Nephron progenitor cell (in vitro differentiated cells): ENCODE results near the gene RAI14.
"Not testable (repeated sequence)": the region's sequence is repeated elsewhere in the genome, so short reads cannot be mapped to it uniquely, and the experiment has no call there.

Source experiments
- DNase-seq: peaks from one replicate; pipeline ENCODE4 v3.0.0; 2021
- H3K27ac Mint-ChIP-seq: 2 replicates; pipeline ENCODE4 v1.8.0; 2021; ENCODE audit warnings: mild to moderate bottlenecking, moderate library complexity, mixed read lengths
- H3K27me3 Mint-ChIP-seq: 2 replicates; pipeline ENCODE4 v1.8.0; 2021; ENCODE audit warnings: mild to moderate bottlenecking, low read depth, mixed read lengths; ENCODE audit not compliant: poor library complexity
- H3K36me3 Mint-ChIP-seq: 2 replicates; pipeline ENCODE4 v1.8.0; 2021; ENCODE audit warnings: low read depth, mixed read lengths
- H3K4me1 Mint-ChIP-seq: 2 replicates; pipeline ENCODE4 v1.8.0; 2021; ENCODE audit warnings: mixed read lengths
- H3K4me3 Mint-ChIP-seq: 2 replicates; pipeline ENCODE4 v1.8.0; 2021; ENCODE audit warnings: mild to moderate bottlenecking, moderate library complexity, mixed read lengths
- H3K9me3 Mint-ChIP-seq: 2 replicates; pipeline ENCODE4 v1.8.0; 2021; ENCODE audit warnings: mild to moderate bottlenecking, moderate library complexity, mixed read lengths
- CTCF ChIP-seq: fragments of 200-600 bp; sonication (generic); IDR thresholded peaks from 2 replicates; pipeline ENCODE4 v1.5.0; 2021; ENCODE audit warnings: antibody characterized with exemption

The RAI14 gene

DNA sequence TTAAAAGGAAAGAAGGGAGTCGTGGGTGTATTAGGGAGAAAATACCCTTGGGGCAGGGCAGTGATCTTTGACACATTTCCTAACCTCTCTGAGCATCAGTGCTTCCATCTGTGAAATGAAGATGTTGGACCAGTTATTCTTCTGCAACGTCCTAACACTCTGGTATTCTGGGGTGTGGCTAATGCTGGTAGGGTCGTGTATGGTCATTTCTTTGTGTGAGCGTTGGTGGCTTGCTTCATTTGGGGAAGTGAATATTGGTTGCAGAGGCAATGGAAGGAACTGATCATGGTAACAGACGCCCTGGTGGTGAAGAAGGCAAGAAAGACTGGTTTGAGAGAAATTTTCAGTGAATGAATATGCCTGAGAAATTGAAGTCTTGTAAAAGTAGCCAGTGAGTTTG is 114.9 kb downstream of the RAI14 start:
- Mint-ChIP-seq H3K9me3 (peaks cover 31% of the 10 kb centered on the region), H3K27me3 (no peaks in the 10 kb centered on the region), H3K4me1 (no peaks in the 10 kb centered on the region), H3K36me3 (peaks cover 41% of the 10 kb centered on the region), H3K27ac (peak overlapping the region; percentile 79), H3K4me3 (no peak overlapping the region)
- no peak for DNase-seq
- no peak for TF ChIP-seq CTCF

GRCh38 chr5:34772267-34773098 is 116.4 kb downstream of the RAI14 start:
- Mint-ChIP-seq H3K9me3 (peaks cover 40% of the 10 kb centered on the region), H3K27ac (no peak overlapping the region), H3K27me3 (no peaks in the 10 kb centered on the region), H3K36me3 (peaks cover 31% of the 10 kb centered on the region), H3K4me3 (no peak overlapping the region), H3K4me1 (no peaks in the 10 kb centered on the region)
- no peak for TF ChIP-seq CTCF
- no peak for DNase-seq

GRCh38 chr5:34774139-34774538 is 118.0 kb downstream of the RAI14 start:
- no peak for DNase-seq
- no peaks in the 10 kb centered on the region for H3K4me1 Mint-ChIP-seq
- no peaks in the 10 kb centered on the region for H3K27me3 Mint-ChIP-seq
- H3K9me3 Mint-ChIP-seq = peaks cover 53% of the 10 kb centered on the region
- H3K4me3 Mint-ChIP-seq = no peak overlapping the region
- H3K27ac Mint-ChIP-seq = no peak overlapping the region
- H3K36me3 Mint-ChIP-seq = peaks cover 39% of the 10 kb centered on the region
- no peak for TF ChIP-seq CTCF

DNA sequence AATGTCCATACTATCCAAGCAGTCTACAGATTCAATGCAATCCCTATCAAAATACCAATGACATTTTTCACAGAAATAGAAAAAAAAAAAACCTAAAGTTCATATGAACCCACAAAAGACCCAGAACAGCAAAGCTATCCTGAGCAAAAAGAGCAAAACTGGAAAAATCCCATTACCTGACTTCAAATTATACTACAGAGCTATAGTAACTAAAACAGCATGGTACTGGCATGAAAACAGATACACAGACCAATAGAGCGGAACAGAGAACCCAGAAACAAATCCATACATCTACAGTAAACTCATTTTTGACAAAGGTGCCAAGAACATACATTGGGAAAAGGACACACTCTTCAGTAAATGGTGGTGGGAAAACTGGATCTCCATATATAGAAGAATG is 118.5 kb downstream of the RAI14 start:
- H3K4me3 Mint-ChIP-seq, H3K27ac Mint-ChIP-seq, DNase-seq, H3K4me1 Mint-ChIP-seq, H3K27me3 Mint-ChIP-seq: not testable (repeated sequence)
- Mint-ChIP-seq H3K36me3 (peaks cover 43% of the 10 kb centered on the region), H3K9me3 (peaks cover 57% of the 10 kb centered on the region)

DNA sequence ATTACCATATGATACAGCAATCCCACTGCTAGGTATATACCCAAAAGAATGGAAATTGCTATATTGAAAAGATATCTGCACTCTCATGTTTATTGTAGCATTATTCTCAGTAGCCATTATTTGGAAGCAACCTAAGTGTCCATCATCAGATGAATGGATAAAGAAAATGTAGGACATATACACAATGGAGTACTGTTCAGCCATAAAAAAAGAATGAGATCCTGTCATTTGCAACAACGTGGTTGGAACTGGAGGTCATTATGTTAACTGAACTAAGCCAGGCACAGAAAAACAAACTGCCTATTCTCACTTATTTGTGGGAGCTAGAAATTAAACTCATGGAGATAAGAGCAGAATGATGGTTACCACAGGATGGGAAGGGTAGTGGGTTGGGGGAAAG is 119.8 kb downstream of the RAI14 start:
- Mint-ChIP-seq H3K36me3 (peaks cover 46% of the 10 kb centered on the region), H3K27me3 (no peaks in the 10 kb centered on the region), H3K4me3 (no peak overlapping the region), H3K4me1 (no peaks in the 10 kb centered on the region), H3K9me3 (peaks cover 66% of the 10 kb centered on the region), H3K27ac (no peak overlapping the region)
- TF ChIP-seq CTCF = no peak
- DNase-seq = no peak

DNA sequence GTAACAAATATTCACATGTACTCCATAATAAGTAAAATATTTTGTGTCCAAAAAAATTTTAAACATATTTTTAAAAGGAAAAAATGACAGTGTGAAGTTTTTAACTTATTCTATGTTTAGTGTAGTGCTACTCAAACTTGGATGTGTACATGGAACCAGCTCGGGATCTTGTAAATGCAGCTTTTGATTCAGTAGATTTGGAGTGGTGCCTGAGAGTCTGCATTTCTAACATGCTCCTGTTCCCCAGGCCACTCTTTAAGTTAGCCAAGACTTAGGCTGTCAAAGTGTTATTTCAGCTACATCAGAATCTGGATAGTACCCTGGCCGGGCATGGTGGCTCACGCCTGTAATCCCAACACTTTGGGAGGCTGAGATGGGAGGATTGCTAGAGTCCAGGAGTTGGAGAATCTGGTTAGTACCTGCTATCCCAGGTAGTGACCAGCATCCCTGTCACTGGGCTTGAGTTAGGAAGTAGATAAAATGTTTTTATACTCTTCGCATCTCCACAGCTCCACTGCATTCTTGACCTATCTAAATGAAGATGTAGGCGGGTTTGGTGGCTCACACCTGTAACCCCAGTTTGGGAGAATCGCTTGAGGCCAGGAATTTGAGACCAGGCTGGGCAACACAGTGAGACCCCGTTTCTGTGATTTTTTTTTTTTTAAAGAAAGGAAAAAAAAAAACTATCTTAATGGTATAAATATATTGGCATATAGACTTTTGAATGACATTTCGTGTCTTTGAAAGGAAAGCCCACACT is 122.1 kb downstream of the RAI14 start:
- Mint-ChIP-seq H3K4me1 (no peaks in the 10 kb centered on the region), H3K36me3 (peaks cover 63% of the 10 kb centered on the region), H3K27ac (no peak overlapping the region), H3K9me3 (peaks cover 85% of the 10 kb centered on the region), H3K4me3 (no peak overlapping the region), H3K27me3 (no peaks in the 10 kb centered on the region)
- TF ChIP-seq CTCF = no peak
- DNase-seq = no peak

- Mint-ChIP-seq H3K9me3 (peaks cover 66% of the 10 kb centered on the region), H3K36me3 (peaks cover 68% of the 10 kb centered on the region)
- DNase-seq, H3K27ac Mint-ChIP-seq, H3K27me3 Mint-ChIP-seq, H3K4me3 Mint-ChIP-seq, H3K4me1 Mint-ChIP-seq: not testable (repeated sequence)
Observed at GRCh38 chr5:34783892-34784291, 127.8 kb downstream of the RAI14 start.
